Left hindlimb (tissue), 1 donor: ENCODE data around the gene ALG8.
"Not testable (repeated sequence)": the region's sequence is repeated elsewhere in the genome, so short reads cannot be mapped to it uniquely, and the experiment has no call there.

Source experiments
- DNase-seq: peaks from one replicate; pipeline ENCODE4 v3.0.0-alpha.2; 2018

The ALG8 gene

DNA sequence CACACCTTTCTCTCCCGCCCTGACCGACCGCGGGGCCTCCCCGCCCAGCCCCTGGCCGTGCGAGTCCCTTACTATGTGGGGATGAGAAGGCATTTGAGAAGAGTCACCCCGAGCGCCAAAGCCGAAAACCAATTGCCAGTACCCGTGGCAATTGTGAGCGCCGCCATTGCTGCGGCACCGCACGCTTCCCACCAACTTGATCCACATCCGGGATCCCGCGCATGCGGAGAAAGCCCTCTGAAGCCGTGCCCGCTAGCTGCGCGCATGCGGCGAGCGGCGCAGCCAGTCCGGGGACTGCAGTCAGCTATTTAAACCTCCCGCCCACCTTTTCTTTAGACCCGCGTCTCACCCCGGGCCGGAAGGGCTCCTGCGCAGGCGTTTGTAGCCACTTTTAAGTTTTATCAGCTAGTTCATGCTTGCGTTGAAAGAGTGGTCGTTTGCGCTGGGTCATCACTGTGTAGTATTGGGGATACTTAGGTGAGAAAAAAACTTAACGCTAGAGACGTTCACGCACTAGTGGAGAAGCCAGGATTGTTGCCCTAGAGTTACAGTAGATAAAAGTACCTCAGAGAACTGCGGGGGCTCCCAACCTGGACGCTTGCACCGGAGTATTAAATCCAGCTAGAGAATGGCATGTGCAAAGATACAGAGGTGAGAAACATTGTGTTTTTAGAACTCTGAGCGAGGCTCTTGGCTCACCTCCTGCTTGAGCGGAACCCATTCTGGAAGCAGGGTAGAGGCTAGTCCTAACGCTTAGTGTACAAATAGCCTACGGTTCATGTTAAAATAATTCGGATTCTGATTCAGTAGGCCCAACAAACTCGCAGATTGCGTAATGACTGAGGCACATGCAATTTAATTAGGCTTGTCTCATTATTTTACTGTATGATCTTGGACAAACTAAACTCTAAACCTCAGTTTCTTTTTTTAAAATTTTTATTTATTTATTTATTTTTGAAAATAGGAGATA, at the start of gene ALG8:
Gene ALG8, minus strand, starts transcription at position 205 of the 970 bp plus-strand sequence. Its CDS starts 38 bp downstream, at position 167.
- peak; percentile 96 for DNase-seq

GRCh38 chr11:78188286-78189173, 49.1 kb upstream of the ALG8 start, which contains the start of the genes KCTD21 and USP35:
Gene KCTD21 (minus strand): TSS chr11:78188626. CDS start chr11:78174554, 14,072 bp downstream.
Gene USP35 (plus strand): TSS chr11:78188919. CDS start chr11:78196246, 7,327 bp downstream.
- peak; percentile 97 for DNase-seq

- DNase-seq = no peak
Measured at GRCh38 chr11:78187366-78188285, 48.2 kb upstream of the ALG8 start.

- no peak for DNase-seq
Measured at GRCh38 chr11:78181185-78181584, 41.8 kb upstream of the ALG8 start.

- no peak for DNase-seq
Measured at GRCh38 chr11:78180751-78181150, 41.3 kb upstream of the ALG8 start.

GRCh38 chr11:78179459-78180071, 40.1 kb upstream of the ALG8 start:
- DNase-seq = no peak

- DNase-seq = no peak
Measured at GRCh38 chr11:78177216-78177615, 37.8 kb upstream of the ALG8 start.

GRCh38 chr11:78176605-78177141, 37.2 kb upstream of the ALG8 start:
- no peak for DNase-seq

- not testable (repeated sequence) for DNase-seq
Measured at GRCh38 chr11:78175862-78176261, 36.4 kb upstream of the ALG8 start.

GRCh38 chr11:78171951-78172350, 32.5 kb upstream of the ALG8 start:
- no peak for DNase-seq

- DNase-seq = no peak
Measured at GRCh38 chr11:78170874-78171549, 31.6 kb upstream of the ALG8 start.

DNA sequence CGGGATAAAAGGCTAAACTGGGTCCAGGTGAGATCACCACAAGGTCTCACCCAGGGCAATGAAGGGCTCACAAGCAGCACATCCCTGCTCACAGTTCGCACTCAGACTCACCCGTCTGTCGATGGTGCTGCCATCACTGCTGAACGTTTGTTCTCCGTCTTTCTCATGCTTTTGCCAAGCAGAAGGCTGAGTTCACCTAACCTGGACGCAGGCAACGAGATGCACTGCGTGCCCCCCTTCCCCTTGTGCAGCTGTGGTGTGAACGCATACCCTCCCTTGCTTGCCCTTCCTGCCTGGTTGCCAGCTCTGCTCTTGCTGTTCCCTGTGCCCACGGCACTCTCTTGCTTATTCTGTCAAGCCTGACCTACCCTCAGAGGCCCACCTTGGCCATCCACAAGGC, 31.0 kb upstream of the ALG8 start:
- no peak for DNase-seq

DNA sequence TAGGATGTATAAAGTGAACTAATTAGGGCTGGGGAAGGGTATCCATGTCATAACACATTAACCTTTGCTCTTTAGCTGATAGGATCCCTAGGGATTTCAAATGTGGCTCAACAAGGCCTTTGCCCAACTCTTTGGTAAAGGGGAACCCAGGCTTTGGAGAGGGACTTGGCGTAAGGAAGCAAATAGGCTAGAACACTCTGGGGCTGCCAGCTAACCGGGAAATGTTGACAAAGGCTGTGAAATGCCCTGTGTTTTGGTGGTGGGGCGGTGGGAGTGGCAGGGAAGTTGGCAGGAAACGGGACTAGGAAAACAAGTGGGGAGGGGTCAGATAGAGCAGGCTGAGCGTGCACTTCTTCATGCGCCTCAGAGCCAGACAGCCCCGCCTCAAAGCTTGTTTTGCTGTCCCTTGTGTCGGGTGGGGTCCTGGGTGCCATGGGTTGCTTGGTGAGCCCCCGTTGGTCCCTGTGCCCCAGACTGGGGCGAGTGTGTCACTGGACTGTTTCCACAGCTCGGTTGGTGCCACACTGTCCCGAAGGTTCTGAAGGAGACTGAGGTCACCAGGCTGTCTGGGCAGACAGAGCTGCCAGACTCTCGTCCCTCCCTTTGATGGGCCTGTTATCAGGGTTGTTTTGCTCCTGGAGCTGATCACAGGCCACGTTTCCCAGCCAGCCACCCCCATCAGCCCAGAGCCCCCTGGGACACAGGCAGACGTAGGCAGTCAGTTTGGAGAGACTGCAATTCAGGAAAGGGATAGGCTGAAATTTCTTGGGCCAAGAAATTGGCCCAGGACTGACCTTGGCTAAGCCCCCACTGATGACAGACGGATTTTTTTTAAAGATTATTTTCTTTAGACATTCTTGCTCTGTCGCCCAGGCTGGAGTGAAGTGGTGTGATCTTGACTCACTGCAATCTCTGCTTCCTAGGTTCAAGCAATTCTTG, 29.4 kb upstream of the ALG8 start:
- peak; percentile 79 for DNase-seq

DNA sequence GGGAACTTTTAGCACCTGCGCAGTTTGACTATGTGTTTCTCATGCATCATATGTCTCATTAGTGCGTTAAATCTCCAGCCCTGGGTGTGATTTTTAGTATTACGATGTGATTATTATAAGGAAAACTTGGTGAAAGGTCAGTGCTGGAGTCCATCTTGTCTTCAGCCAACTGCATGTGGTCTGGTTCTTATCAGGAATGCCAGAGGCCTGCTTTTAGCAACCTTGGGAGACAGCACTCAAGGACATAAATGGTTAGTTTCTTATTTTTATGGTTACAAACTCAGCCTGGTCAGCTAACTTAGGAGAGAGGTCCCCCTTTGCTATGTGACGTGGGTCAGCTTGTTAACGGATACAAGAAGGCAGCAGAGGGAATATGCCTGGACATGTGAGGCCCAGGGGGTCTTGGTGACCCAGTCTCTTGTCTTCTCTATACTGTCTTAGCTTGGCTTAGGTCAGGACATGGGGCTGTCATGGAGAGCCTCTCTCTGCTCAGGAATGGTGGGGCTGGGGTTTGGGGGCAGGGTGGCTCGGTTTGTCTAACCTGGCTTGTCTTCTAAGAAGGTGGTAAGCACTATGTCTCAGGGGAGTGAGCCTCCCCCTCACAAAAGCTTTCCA, 27.5 kb upstream of the ALG8 start:
- DNase-seq = no peak

GRCh38 chr11:78164471-78164870, 25.0 kb upstream of the ALG8 start:
- no peak for DNase-seq

DNA sequence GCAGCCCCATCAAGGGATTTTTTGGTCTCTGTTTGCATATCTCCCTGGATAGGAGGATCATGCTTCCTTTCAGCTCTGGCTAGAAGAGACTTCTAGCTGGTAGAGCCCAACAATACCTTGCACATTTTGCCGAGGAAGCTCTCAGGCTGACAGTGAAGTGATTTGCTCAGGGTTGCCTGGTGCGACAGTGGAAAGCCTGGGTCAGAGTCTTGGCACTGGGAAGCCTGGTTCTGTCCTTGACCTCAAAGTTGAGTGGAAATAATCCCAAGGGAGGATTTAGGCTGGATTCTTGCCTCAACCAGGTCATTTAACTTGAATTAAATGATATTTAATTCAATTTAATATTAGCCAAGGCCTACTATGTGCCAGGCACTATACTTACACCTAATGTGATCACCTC, 24.4 kb upstream of the ALG8 start:
- DNase-seq = no peak

DNA sequence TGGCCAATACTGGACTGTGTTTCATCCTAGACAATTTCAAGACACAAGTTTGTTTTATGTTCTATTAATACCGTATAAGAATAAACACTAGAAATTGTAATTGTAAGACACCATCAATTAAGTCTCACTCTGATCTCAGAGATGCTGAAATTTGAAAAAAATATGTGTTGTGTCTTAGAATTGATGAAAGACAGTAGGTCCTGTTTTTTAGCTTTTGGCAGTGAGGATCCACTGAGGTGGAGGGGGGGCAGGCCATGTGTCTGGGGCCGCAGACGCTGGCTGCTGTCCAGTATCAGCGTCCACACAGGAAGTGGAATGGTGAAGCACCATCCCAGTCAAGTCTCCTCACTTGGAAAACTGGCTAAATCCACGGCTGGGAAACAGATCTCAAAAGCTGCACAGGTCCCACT, 22.5 kb upstream of the ALG8 start:
- DNase-seq = no peak

DNA sequence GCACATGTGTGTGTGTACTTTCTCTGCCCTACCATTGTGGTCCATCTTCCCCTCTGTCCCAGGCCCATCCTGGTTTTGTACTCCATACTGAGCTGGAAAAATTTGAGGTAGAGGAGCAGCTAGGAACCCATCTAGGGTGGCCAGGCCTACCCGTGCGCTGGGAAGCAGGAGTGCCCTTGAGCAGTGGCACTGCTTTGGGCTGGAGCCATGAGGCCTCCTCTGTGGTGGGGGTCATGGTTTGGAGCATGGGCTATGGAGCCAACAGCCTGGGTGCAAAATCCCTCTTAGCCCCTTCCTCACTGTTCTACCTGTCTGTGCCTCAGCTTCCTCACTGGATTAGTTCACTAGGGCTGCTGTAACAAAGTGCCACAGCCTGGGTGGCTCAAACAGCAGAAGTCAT, 21.9 kb upstream of the ALG8 start:
- no peak for DNase-seq

GRCh38 chr11:78160557-78160956, 21.1 kb upstream of the ALG8 start:
- no peak for DNase-seq
